Putamen (tissue), 1 donor: ENCODE data around the gene TFDP1.

ENCODE experiments used
- DNase-seq: peaks from one replicate; pipeline ENCODE4 v3.0.0-alpha.2; 2016; ENCODE audit warnings: low spot score

Gene TFDP1

GRCh38 chr13:113597391-113598080 lies 13.0 kb downstream of the TFDP1 start:
- no peak for DNase-seq

- no peak for DNase-seq
Observed at GRCh38 chr13:113598081-113598410, 13.5 kb downstream of the TFDP1 start.

- no peak for DNase-seq
Observed at GRCh38 chr13:113598481-113598880, 13.9 kb downstream of the TFDP1 start.

- DNase-seq, result no peak
Observed at GRCh38 chr13:113599391-113599790, 14.8 kb downstream of the TFDP1 start.

- no peak for DNase-seq
Observed at GRCh38 chr13:113601166-113602070, 16.9 kb downstream of the TFDP1 start.

- DNase-seq, result no peak
Observed at GRCh38 chr13:113602291-113602988, 17.9 kb downstream of the TFDP1 start.

GRCh38 chr13:113603116-113603710 lies 18.7 kb downstream of the TFDP1 start:
- no peak for DNase-seq

- DNase-seq, result no peak
Observed at GRCh38 chr13:113604186-113604585, 19.6 kb downstream of the TFDP1 start.

GRCh38 chr13:113605461-113605860 lies 20.9 kb downstream of the TFDP1 start:
- no peak for DNase-seq

GRCh38 chr13:113605866-113606438 lies 21.4 kb downstream of the TFDP1 start:
- no peak for DNase-seq

- no peak for DNase-seq
Observed at GRCh38 chr13:113607056-113607888, 22.7 kb downstream of the TFDP1 start.

- DNase-seq, result no peak
Observed at GRCh38 chr13:113607889-113608635, 23.5 kb downstream of the TFDP1 start.

GRCh38 chr13:113608967-113609533 lies 24.5 kb downstream of the TFDP1 start:
- DNase-seq, result no peak

- DNase-seq, result no peak
Observed at GRCh38 chr13:113609616-113610015, 25.1 kb downstream of the TFDP1 start.

GRCh38 chr13:113610266-113610665 lies 25.7 kb downstream of the TFDP1 start:
- DNase-seq, result no peak

GRCh38 chr13:113611996-113612395 lies 27.4 kb downstream of the TFDP1 start:
- DNase-seq, result no peak

GRCh38 chr13:113612607-113613006 lies 28.1 kb downstream of the TFDP1 start:
- peak; percentile 39 for DNase-seq

- no peak for DNase-seq
Observed at GRCh38 chr13:113613789-113614379, 29.3 kb downstream of the TFDP1 start.

- no peak for DNase-seq
Observed at GRCh38 chr13:113616281-113616906, 31.8 kb downstream of the TFDP1 start.
